ENCODE measurements around the gene ACCS. TPM values are rescaled to one million over a fixed set of nuclear protein-coding genes. Genes with fewer than 3 reads are reported as not detected.

The ACCS gene
- total and polyA plus RNA-seq, 9 of the 15 experiments (the other 6 are each of a cell fraction or from before 2014, with no cell fraction given): 4.2 to 25.9 (median 16.3) TPM

DNA sequence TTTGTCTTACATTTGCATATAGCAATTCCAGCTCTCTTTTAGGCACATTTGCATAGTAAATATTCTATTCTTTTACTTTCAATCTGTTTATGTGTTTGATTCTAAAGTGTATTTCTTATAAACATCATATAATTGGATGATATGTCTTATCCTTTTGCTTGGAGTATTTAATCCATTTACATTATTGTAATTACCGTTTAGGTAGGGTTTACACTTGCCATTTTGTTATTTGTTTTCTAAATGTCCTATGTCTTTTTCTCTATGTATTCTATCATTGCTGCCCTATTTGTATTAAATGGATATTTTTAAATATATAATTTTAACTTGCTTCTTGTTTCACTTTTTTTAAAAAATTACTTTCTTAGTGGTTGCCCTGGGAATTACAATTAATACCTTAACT is 41.1 kb upstream of the ACCS start:
- H2AFZ ChIP-seq (ENCODE audit: low read depth, low read length): no peak overlapping the region
- no peak overlapping the region for H3K4me2 ChIP-seq (ENCODE audit: insufficient read depth, low read length)
- H3K36me3 ChIP-seq (ENCODE audit: control insufficient read depth, insufficient read depth, low read length): no peaks in the 10 kb centered on the region
- H3K79me2 ChIP-seq (ENCODE audit: control insufficient read depth, insufficient read depth, low read length): no peaks in the 10 kb centered on the region
- H3K4me3 ChIP-seq: no peak overlapping the region
- BruUV-seq (replicated peaks): no TSS peak
- H3K9ac ChIP-seq (ENCODE audit: insufficient read depth in 1 of 2, low read depth in 2 of 2, low read length in 2 of 2): no peak overlapping the region
- peak; percentile 95 for TF ChIP-seq ZNF507 (tag; conservative IDR thresholded peaks at IDR 0.05)
- TF ChIP-seq ZNF444 (CRISPR knock-in tag; IDR thresholded peaks at IDR 0.05): no peak
- DNase-seq (ENCODE audit: extremely low read depth in 1 of 4, low spot score in 3 of 4): no peak
- ChIA-PET POLR2A (no interaction called here), CTCF (ENCODE audit: low intra/inter-chr PET ratio) (no interaction called here)
- no peaks in the 10 kb centered on the region for H3K27me3 ChIP-seq (ENCODE audit: control insufficient read depth in 2 of 2, insufficient read depth in 2 of 2, low read length in 2 of 2)
- ATAC-seq: no peak
- 0% methylated on average over 1 of the region's 1 CpG for WGBS (ENCODE audit: insufficient coverage, low coverage, missing lambda C conversion rate)
- in situ Hi-C loops (cut with MboI) (no loop called here), intact Hi-C loops (cut with micrococcal nuclease) (no loop called here)
- H4K20me1 ChIP-seq (replicated peaks; ENCODE audit: control insufficient read depth, insufficient read depth, low read length): no peaks in the 10 kb centered on the region
- H3K4me1 ChIP-seq (replicated peaks in 1 of 2; ENCODE audit: control insufficient read depth in 2 of 2, insufficient read depth in 2 of 2, low read length in 2 of 2): no peaks in the 10 kb centered on the region; a peak in 1 of 5 replicates
- H3K9me3 ChIP-seq (replicated peaks; ENCODE audit: control insufficient read depth, insufficient read depth, low read depth, low read length): no peaks in the 10 kb centered on the region
- no peak for FAIRE-seq
- H3K9me1 ChIP-seq (ENCODE audit: control insufficient read depth, insufficient read depth, low read length): no peaks in the 10 kb centered on the region
- no peak overlapping the region for H3K27ac ChIP-seq (ENCODE audit: extremely low read depth, low read depth, low read length)

DNA sequence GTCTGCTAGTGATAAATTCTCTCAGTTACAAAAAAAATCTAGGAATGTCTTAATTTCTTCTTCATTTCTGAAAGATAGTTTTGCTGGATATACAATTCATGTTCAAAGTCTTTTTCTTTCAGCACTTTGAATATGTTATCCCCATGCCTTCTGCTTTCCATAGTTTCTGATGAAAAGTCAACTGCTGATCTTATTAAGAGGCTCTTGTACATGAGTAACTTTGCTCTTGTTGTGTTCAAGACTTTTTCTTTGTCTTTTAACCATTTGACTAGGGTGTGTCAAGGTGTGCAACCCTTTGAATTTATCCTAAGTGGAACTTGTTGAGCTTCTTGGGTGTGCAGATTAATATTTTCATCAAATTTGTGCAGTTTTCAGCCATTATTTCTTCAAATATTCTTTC is 40.3 kb upstream of the ACCS start:
- no peak for ATAC-seq
- intact Hi-C loops (cut with micrococcal nuclease) (no loop called here), in situ Hi-C loops (cut with MboI) (no loop called here)

More for the DNA sequence above, 40.3 kb upstream of the ACCS start:
- Histone ChIP-seq H2AFZ (ENCODE audit: low read depth, low read length) (no peak overlapping the region), H3K9me1 (ENCODE audit: control insufficient read depth, insufficient read depth, low read length) (no peaks in the 10 kb centered on the region), H3K9me3 (replicated peaks; ENCODE audit: control insufficient read depth, insufficient read depth, low read depth, low read length) (no peaks in the 10 kb centered on the region), H3K4me3 (no peak overlapping the region), H3K27ac (ENCODE audit: extremely low read depth, low read depth, low read length) (no peak overlapping the region), H3K36me3 (ENCODE audit: control insufficient read depth, insufficient read depth, low read length) (no peaks in the 10 kb centered on the region), H3K27me3 (ENCODE audit: control insufficient read depth in 2 of 2, insufficient read depth in 2 of 2, low read length in 2 of 2) (no peaks in the 10 kb centered on the region), H3K79me2 (ENCODE audit: control insufficient read depth, insufficient read depth, low read length) (no peaks in the 10 kb centered on the region), H4K20me1 (replicated peaks; ENCODE audit: control insufficient read depth, insufficient read depth, low read length) (no peaks in the 10 kb centered on the region), H3K4me1 (replicated peaks in 1 of 2; ENCODE audit: control insufficient read depth in 2 of 2, insufficient read depth in 2 of 2, low read length in 2 of 2) (no peaks in the 10 kb centered on the region; a peak in 1 of 5 replicates), H3K4me2 (ENCODE audit: insufficient read depth, low read length) (no peak overlapping the region), H3K9ac (ENCODE audit: insufficient read depth in 1 of 2, low read depth in 2 of 2, low read length in 2 of 2) (no peak overlapping the region)
- BruUV-seq (replicated peaks): no TSS peak
- DNase-seq (ENCODE audit: extremely low read depth in 1 of 4, low spot score in 3 of 4) (no peak), FAIRE-seq (no peak)
- TF ChIP-seq ZNF589 (CRISPR knock-in tag; IDR thresholded peaks at IDR 0.05; ENCODE audit: low read depth) (no peak), HSF4 (CRISPR knock-in tag; IDR thresholded peaks at IDR 0.05; ENCODE audit: borderline replicate concordance) (no peak), CBX3 (IDR thresholded peaks at IDR 0.05; ENCODE audit: borderline replicate concordance in 1 of 2, low read length in 2 of 2) (peak in 1 of 2 experiments; percentile 84; a peak in 2 of 3 replicates), CBX5 (IDR thresholded peaks at IDR 0.05; ENCODE audit: borderline replicate concordance, low read depth) (peak; percentile 84), TRIM28 (IDR thresholded peaks at IDR 0.05) (peak; percentile 75; the same call in 1 of the 2 replicates), ZFP1 (CRISPR knock-in tag; IDR thresholded peaks at IDR 0.05) (0 out of 2 replicates have a peak, but pooled peaks have one; percentile 22)
- TF ChIP-seq, protein P1, sequence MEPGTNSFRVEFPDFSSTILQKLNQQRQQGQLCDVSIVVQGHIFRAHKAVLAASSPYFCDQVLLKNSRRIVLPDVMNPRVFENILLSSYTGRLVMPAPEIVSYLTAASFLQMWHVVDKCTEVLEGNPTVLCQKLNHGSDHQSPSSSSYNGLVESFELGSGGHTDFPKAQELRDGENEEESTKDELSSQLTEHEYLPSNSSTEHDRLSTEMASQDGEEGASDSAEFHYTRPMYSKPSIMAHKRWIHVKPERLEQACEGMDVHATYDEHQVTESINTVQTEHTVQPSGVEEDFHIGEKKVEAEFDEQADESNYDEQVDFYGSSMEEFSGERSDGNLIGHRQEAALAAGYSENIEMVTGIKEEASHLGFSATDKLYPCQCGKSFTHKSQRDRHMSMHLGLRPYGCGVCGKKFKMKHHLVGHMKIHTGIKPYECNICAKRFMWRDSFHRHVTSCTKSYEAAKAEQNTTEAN (CRISPR knock-in tag; IDR thresholded peaks at IDR 0.05): no peak
- ChIA-PET CTCF (ENCODE audit: low intra/inter-chr PET ratio) (no interaction called here), POLR2A (interaction anchor here (1.0 kb wide), 1 partner anchor 10 kb away, joined by 4 read pairs; no protein-coding TSS in a partner anchor)
